HG02852 (cell line): Measurements from ENCODE around the gene MMP23B.
"Not testable (repeated sequence)": the region's sequence is repeated elsewhere in the genome, so short reads cannot be mapped to it uniquely, and the experiment has no call there.

Experiments
- ATAC-seq: cut with Tn5 transposase; IDR thresholded peaks from one replicate; pipeline ENCODE4 v1.9.1; 2021; ENCODE audit warnings: mild to moderate bottlenecking, moderate library complexity; ENCODE audit not compliant: unreplicated experiment

MMP23B gene

DNA sequence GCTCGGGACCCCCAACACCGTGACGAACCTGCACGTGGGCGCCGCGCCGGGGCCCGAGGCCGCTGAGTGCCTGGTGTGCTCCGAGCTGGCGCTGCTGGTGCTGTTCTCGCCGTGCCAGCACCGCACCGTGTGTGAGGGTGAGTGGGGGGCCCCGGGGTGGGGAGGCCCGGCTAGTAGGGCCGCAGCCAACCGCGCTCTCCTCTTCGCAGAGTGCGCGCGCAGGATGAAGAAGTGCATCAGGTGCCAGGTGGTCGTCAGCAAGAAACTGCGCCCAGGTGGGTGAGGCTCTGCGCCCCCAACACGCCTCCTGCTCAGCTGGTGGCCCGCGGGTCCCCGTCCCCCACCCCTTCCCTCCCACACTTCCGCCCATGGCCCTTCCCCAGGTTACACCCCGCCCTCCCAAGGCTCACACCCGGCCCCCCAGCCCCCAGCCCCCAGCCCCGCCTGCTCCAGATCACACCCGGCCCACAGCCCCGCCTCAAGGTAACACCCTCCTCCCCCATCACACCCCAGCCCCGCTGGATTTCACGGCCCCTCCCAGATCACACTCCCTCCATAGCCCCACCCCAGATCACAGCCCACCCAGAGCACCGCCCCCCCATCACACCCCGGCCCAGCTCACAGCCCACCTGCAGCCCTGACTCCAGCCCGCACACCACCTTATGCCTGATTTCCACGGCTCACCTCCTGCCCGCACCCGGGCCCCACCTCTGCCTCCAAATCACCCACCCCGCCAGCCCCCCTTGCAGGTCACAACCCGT, 2.4 kb upstream of the MMP23B start:
- ATAC-seq = no peak

DNA sequence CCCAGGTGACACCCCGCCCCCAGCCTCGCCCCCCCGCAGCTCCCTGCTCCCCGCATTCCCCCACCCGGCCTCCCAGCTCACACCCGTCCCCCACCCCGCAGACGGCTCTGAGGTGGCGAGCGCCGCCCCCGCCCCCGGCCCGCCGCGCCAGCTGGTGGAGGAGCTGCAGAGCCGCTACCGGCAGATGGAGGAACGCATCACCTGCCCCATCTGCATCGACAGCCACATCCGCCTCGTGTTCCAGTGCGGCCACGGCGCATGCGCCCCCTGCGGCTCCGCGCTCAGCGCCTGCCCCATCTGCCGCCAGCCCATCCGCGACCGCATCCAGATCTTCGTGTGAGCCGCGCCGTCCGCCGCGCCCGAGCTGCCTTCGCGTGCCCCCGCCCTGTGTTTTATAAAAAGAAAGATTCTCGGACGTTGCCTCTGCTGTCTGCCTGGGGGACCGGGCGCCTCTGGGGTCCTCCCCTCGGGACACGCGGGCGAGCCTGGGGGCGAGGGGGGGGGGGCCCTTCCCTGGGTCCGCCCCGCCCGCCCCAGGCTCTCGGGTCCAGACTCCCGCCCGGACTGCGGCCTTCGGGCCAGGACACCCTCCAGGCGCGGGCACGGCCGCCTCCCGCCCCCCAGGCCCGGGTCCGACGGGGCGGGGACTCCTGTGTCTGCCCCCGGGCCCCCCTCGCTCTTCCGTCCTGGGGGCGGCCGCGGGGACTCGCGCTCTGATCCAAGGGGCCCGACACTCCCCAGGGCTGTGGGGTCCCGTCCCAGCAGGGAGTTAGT, 1.6 kb upstream of the MMP23B start:
- no peak for ATAC-seq

GRCh38 chr1:1630965-1631781, 800 bp upstream of the MMP23B start:
- ATAC-seq = no peak

DNA sequence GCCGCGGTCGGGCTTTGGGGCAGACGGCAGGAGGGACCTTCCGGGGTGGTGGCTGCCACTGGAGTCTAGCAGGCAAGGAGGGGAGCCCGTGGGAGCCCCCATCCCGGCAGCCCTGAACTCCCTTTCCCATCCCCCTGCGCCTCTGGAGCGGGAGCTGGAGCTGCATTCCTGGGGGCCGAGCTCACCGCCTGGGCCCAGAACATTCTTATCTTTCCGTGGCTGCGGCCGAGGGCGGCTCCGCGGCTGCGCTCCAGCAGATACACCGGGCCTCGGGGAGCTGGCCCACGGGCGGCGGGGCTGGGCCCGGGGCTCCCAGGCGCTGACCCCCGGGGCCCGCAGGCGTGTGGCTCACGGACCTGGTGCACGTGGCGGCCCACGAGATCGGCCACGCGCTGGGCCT, 1.4 kb downstream of the MMP23B start:
- ATAC-seq = not testable (repeated sequence)

DNA sequence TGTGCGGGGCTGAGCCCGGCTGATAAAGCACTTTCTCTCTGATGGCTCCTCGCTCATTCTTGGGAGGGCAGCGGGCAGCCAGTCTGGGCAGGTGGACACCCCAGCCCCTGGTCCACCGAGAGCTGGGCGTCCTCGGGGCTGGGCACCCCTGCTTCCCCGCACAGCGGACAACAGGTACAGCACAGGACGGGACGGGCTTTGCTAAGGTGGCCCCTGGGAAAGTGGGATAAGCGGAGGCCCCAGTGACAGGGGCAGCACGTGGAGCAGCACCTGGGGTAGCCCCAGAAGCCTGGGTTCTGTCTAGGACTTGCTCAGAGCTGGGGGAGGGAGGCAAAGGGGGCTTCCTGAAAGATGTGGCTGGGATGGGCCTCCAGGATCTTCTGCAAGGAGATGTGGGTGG, 2.6 kb downstream of the MMP23B start:
- ATAC-seq = not testable (repeated sequence)

GRCh38 chr1:1636621-1637478, 4.9 kb downstream of the MMP23B start:
- ATAC-seq = not testable (repeated sequence)

- ATAC-seq = not testable (repeated sequence)
These were observed 5.5 kb downstream of the MMP23B start for GRCh38 chr1:1637479-1637875.

DNA sequence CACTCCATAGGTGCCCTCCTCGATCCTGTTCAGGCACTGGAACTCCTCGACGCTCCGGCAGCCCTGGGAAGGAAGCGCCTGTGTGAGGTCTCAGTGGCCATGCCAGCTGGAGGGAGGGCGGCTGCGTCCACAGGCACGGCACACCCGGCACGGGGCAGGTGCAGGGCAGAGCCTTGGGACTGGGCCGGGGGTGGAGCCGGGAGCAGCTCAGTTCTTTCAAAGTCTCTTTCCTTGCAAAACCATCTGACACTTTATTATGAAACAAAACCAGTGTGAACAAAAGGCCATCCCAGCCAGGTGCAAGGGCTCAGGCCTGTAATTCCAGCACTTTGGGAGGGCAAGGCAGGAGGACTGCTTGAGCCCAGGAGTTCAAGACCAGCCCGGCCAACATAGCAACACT, 6.6 kb downstream of the MMP23B start:
- ATAC-seq = not testable (repeated sequence)

GRCh38 chr1:1639368-1639767, 7.4 kb downstream of the MMP23B start:
- not testable (repeated sequence) for ATAC-seq

DNA sequence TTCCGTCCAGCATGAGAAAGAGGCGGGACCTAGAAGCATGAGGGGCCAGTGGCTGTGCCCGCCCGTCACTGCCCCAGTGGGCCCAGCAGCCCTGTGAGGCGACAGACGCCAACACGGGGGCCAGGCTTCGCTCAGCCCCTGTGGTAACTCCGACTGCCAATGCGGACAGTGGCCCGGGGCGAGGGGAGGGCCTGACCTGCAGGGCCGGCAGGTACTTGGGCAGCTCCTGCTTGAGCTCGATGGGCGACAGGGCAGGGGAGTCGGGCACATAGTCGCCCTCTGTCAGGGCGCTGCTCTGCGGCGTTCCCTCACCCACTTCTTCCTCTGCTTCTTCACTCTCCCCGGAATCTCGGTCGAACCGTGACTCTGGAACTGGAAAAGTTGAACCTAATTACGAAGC, 8.1 kb downstream of the MMP23B start:
- not testable (repeated sequence) for ATAC-seq

DNA sequence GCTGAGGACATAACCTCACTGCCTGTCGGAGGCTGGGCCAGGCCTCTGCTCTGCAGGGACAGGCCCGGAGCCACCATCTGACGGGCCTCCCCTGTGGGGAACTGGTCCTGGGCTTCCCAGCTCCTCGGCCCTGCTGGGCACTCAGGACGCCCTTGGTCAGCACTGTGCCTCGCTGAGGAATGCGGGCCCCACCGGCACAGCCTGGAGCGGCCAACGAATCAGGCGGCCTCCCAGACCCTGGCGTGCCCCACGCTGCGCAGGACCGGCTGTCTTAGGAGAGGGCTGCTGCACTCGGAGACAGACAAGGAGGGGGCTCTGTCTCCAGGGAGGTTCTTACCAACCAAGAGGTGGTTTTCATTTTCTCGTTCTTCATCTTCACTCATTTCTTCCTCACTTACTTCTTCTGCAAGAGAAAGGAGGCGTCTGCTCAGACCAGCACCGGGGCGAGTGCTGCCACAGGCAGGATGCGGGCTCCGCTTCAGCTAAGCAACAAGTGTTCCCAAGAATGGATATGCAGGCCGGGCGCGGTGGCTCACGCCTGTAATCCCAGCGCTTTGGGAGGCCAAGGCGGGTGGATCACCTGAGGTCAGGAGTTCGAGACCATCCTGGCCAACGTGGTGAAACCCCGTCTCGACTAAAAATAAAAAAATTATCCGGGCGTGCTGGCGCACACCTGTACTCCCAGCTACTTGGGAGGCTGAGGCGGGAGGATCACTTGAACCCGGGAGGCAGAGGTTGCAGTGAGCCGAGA, 8.9 kb downstream of the MMP23B start:
- ATAC-seq = not testable (repeated sequence)

DNA sequence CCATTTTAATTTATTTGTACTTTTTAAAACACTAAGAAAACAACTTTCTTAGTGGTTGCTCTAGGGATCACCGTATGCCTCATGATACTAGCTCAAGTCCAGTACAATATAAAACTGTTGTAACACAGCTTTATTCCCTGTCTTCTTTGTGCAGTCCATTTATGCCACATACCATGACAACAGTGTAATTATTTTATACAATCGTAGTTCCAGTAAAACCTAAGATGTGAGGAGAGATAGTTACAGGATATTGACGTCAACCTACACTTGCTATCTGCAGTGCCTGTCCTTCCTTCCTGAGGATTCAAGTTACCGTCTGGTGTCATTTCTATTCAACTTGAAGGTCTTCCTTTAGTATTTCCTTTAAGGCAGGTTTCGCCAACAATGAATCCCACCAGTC, 14.4 kb downstream of the MMP23B start:
- not testable (repeated sequence) for ATAC-seq

DNA sequence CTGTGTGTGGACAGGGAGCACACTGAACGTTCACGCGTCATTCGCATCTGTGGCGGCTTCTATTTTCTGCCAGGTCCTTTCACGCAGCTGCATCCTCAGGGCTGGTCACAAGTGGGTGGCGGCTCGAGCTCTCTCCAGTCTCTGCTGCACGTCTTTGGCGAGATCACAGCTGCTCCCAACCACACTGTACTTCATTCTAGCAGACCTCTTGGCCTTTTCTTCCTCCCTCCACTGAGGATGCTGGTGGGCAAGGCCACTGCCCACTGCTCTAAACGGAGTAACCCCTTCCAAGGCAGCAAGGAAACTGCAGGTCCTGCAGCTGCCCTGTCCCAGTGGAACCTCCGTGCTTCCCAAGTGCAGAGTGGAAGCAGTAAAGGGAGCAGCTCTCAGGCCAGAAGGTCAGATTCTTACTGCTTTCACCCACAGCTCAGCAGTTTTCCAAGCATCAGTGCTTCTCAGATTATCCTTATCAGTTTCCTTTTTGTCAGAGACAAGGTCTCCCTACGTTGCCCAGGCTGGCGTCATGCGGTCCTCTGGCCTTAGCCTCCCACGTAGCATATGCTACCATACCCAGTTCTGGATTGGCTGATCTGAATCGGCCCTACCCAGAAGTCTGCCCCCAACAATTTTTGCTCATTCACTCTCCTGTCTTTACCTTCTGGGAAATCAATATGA, 15.7 kb downstream of the MMP23B start:
- not testable (repeated sequence) for ATAC-seq

GRCh38 chr1:1648265-1648664, 16.3 kb downstream of the MMP23B start:
- not testable (repeated sequence) for ATAC-seq

DNA sequence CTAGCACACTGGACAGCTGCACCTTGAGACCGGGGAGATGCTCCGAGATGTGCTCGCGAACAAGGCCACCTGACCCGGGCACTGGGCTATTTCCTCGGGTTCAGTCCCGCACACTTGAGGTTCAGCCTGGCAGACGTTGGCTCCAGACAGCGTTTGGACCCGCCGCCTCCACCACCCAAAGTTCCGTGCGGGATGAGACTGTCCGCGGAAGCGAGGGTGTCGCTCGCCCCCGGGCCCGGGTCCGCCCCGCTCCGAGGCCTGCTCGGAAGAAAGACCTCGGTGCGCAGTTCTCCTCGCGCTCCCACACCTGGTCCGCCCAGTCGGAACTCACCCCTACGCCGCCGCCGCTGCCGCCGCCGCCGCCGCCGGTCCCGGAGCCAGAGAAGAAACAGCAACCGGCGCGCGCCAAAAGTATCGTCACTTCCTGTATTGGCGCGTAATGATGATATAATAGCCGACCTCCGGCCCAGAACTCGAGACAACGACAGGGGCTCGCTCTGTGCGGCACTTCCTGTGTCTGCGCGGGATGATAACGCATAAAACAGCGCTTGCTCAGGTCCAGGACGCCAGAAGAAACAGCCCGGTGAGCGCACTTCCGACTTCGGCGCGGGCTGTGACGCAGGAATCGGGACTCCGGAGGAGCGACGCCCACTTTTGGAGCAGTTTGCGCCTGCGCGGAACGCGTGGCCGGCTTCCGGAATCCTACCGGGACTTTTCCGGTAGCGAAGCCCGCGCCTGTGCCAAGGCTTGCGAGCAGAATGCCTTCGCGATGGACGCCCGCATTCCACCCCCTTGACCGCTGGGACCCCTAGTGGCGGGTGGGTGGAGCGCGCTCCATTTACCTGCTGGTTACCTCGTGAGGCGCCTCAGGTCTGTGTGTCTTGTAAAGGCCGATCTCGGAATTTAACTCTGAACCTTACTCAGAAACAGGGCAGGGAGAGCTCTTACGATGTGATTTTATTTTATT, 26.9 kb downstream of the MMP23B start, which contains the start of gene CDK11B:
Gene CDK11B (minus strand): TSS at position 422 of the 967 bp plus-strand sequence. CDS start 1,519 bp downstream, outside the sequence.
- peak; percentile 90 for ATAC-seq

GRCh38 chr1:1662392-1662791, 30.4 kb downstream of the MMP23B start:
- ATAC-seq = not testable (repeated sequence)

DNA sequence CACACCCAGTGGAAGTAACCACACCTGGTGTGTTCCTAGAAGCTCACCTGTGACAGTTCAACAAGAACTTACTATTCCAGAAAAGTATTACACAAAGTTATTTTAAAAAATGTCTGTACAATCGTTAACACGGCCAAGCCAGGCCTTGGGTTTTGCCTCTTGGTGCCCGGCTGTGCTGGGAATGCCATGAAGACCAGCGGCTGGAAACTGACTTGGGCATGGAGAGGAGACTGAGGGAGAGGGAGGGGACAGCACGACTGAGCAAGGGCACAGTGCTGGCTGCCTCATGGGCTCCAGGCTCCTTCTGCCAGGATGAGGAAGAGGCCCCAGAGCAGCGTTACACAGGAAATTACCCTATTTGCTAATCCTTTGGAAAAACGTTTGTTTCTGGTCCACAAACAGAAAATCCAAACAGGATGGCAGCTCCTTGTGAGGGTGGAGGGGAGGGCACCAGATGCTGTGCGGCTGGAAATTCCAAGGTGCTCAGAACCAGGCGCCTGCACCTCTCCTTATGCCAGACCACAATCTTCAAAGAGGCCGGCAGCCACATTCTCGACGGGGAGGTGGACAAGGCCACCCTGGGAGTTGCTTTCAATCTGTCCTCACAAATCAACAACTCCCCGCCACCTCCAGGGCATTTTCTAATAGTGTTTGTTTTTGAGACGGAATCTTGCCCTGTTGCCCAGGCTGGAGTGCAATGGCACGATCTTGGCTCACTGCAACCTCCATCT, 31.0 kb downstream of the MMP23B start:
- not testable (repeated sequence) for ATAC-seq
